Measurements from ENCODE around the gene C8A. TPM values are rescaled to one million over a fixed set of nuclear protein-coding genes. Genes with fewer than 3 reads are reported as not detected.

The C8A gene
- total RNA-seq, 1 experiment from 2014 or later: not detected

- H3K4me1 ChIP-seq (replicated peaks; ENCODE audit: insufficient read depth): no peaks in the 10 kb centered on the region
- no peaks in the 10 kb centered on the region for H3K79me2 ChIP-seq (ENCODE audit: low read depth)
- TF ChIP-seq CTCF (conservative IDR thresholded peaks at IDR 0.05): no peak
- no peak for TF ChIP-seq EZH2 (IDR thresholded peaks at IDR 0.05; ENCODE audit: low read depth)
- no peaks in the 10 kb centered on the region for H3K9me3 ChIP-seq (ENCODE audit: insufficient read depth, low read depth)
- H3K4me2 ChIP-seq: no peak overlapping the region
- ChIA-PET POLR2A (ENCODE audit: unreplicated experiment) (no interaction called here), CTCF (no interaction called here)
- no peak overlapping the region for H3K27ac ChIP-seq
- peaks cover 32% of the 10 kb centered on the region for H3K27me3 ChIP-seq (ENCODE audit: insufficient read depth, low read depth)
- no peak for DNase-seq
- BruUV-seq (replicated peaks): no TSS peak
- intact Hi-C loops (cut with micrococcal nuclease; ENCODE audit: unreplicated experiment): no loop called here
- no peaks in the 10 kb centered on the region for H3F3A ChIP-seq (ENCODE audit: insufficient read depth, low read depth)
- H4K20me1 ChIP-seq (ENCODE audit: insufficient read depth): no peaks in the 10 kb centered on the region
- H2AFZ ChIP-seq: no peak overlapping the region
- H3K9me2 ChIP-seq (ENCODE audit: insufficient read depth): no peaks in the 10 kb centered on the region
- H3K4me3 ChIP-seq: no peak overlapping the region
- H3K36me3 ChIP-seq (ENCODE audit: low read depth): no peaks in the 10 kb centered on the region
Measured at GRCh38 chr1:56863265-56863992, 8.8 kb downstream of the C8A start.

GRCh38 chr1:56864430-56864829 is 9.8 kb downstream of the C8A start:
- no TSS peak for BruUV-seq (replicated peaks)
- Histone ChIP-seq H3K4me2 (no peak overlapping the region), H2AFZ (no peak overlapping the region), H3K27ac (no peak overlapping the region), H3K9me3 (ENCODE audit: insufficient read depth, low read depth) (no peaks in the 10 kb centered on the region), H3K4me3 (no peak overlapping the region), H3K4me1 (replicated peaks; ENCODE audit: insufficient read depth) (no peaks in the 10 kb centered on the region), H3K27me3 (ENCODE audit: insufficient read depth, low read depth) (peaks cover 35% of the 10 kb centered on the region), H3K9me2 (ENCODE audit: insufficient read depth) (no peaks in the 10 kb centered on the region), H4K20me1 (ENCODE audit: insufficient read depth) (no peaks in the 10 kb centered on the region), H3K79me2 (ENCODE audit: low read depth) (no peaks in the 10 kb centered on the region), H3F3A (ENCODE audit: insufficient read depth, low read depth) (no peaks in the 10 kb centered on the region), H3K36me3 (ENCODE audit: low read depth) (no peaks in the 10 kb centered on the region)
- TF ChIP-seq CTCF (conservative IDR thresholded peaks at IDR 0.05) (no peak), EZH2 (IDR thresholded peaks at IDR 0.05; ENCODE audit: low read depth) (no peak)
- intact Hi-C loops (cut with micrococcal nuclease; ENCODE audit: unreplicated experiment): no loop called here
- DNase-seq: no peak
- ChIA-PET POLR2A (ENCODE audit: unreplicated experiment) (no interaction called here), CTCF (no interaction called here)

GRCh38 chr1:56866656-56867055 is 12.1 kb downstream of the C8A start:
- Histone ChIP-seq H3K4me3 (no peak overlapping the region), H3K9me2 (ENCODE audit: insufficient read depth) (no peaks in the 10 kb centered on the region), H3K9me3 (ENCODE audit: insufficient read depth, low read depth) (no peaks in the 10 kb centered on the region), H3K27ac (no peak overlapping the region), H2AFZ (no peak overlapping the region), H4K20me1 (ENCODE audit: insufficient read depth) (no peaks in the 10 kb centered on the region), H3K27me3 (ENCODE audit: insufficient read depth, low read depth) (peaks cover 32% of the 10 kb centered on the region), H3K36me3 (ENCODE audit: low read depth) (no peaks in the 10 kb centered on the region), H3K4me2 (no peak overlapping the region), H3K4me1 (replicated peaks; ENCODE audit: insufficient read depth) (no peaks in the 10 kb centered on the region), H3F3A (ENCODE audit: insufficient read depth, low read depth) (no peaks in the 10 kb centered on the region), H3K79me2 (ENCODE audit: low read depth) (no peaks in the 10 kb centered on the region)
- ChIA-PET CTCF (no interaction called here), POLR2A (ENCODE audit: unreplicated experiment) (no interaction called here)
- no TSS peak for BruUV-seq (replicated peaks)
- no peak for TF ChIP-seq CTCF (conservative IDR thresholded peaks at IDR 0.05)
- no peak for TF ChIP-seq EZH2 (IDR thresholded peaks at IDR 0.05; ENCODE audit: low read depth)
- no peak for DNase-seq
- intact Hi-C loops (cut with micrococcal nuclease; ENCODE audit: unreplicated experiment): no loop called here
